ENCODE data around the gene SLC22A14.
"Not testable (repeated sequence)": the region's sequence is repeated elsewhere in the genome, so short reads cannot be mapped to it uniquely, and the experiment has no call there.

The SLC22A14 gene

DNA sequence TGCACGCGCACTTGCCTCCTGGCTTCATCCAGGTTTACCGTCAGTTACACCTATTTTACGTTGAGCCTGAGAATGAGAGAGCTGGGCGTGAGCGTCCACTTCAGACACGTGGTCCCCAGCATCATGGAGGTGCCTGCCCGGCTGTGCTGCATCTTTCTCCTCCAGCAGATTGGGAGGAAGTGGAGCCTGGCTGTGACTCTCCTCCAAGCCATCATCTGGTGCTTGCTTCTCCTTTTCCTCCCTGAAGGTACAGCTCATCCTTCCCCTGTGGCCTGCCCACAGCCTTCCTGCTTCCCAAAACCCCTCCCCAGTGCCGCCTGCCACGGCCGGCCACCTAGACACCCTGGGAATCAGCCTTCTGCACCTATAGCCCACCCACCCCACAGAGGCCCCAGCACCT, 31.6 kb downstream of the SLC22A14 start:
- no peak overlapping the region for H3K4me3 ChIP-seq (ENCODE audit: extremely low read depth, insufficient read depth, low read length, poor library complexity, severe bottlenecking)
- no peaks in the 10 kb centered on the region for H3K36me3 ChIP-seq (ENCODE audit: control insufficient read depth, insufficient read depth, low read length)
- H3K27ac ChIP-seq (ENCODE audit: low read depth, low read length, severe bottlenecking): no peak overlapping the region
- H3K4me1 ChIP-seq (ENCODE audit: control insufficient read depth, insufficient read depth, low read length, poor library complexity, severe bottlenecking): peaks cover 10% of the 10 kb centered on the region
- H3K9me3 ChIP-seq (ENCODE audit: control insufficient read depth, low read length): no peaks in the 10 kb centered on the region
- 86 to 90% methylated on average over 7 to 11 of the region's 11 CpGs for WGBS, 2 experiments (ENCODE audit: insufficient coverage in 2 of 2)

DNA sequence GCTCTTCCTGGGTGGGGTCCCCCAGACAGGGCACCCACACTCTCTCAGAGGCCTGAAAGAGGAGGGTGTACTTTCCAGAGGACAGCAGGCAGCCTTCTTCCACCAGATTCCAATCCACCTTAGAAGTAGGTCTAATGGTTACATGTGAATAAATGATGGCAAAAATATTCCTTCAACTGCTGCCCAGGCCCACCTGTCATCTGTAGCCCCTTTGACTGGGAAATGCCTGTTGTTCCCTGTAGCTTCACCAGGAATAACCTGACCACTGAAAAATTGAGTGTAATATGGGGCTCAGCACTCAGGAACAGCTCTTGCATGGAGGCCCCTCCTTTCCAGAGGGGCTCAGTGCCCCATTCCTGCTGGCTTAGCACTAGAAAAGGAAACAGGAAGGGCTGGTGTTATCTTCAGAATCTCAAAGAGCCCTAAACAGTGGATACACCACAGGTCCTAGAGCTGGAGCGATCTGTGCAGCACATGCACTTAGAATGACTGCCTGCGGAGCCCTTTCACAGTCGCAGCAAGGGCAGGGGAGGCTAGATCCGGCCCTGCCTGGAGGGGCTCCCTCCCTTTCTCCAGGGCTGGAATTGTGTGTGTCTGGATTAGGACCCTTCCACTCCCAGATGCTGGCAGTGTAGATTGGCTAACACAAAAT, 32.1 kb downstream of the SLC22A14 start:
- peaks cover 10% of the 10 kb centered on the region for H3K4me1 ChIP-seq (ENCODE audit: control insufficient read depth, insufficient read depth, low read length, poor library complexity, severe bottlenecking)
- H3K36me3 ChIP-seq (ENCODE audit: control insufficient read depth, insufficient read depth, low read length): no peaks in the 10 kb centered on the region
- peak overlapping the region; percentile 29 for H3K27ac ChIP-seq (ENCODE audit: low read depth, low read length, severe bottlenecking)
- 38 to 50% methylated on average over 4 of the region's 4 CpGs for WGBS, 2 experiments (ENCODE audit: insufficient coverage in 2 of 2)
- H3K9me3 ChIP-seq (ENCODE audit: control insufficient read depth, low read length): no peaks in the 10 kb centered on the region
- H3K4me3 ChIP-seq (ENCODE audit: extremely low read depth, insufficient read depth, low read length, poor library complexity, severe bottlenecking): no peak overlapping the region

DNA sequence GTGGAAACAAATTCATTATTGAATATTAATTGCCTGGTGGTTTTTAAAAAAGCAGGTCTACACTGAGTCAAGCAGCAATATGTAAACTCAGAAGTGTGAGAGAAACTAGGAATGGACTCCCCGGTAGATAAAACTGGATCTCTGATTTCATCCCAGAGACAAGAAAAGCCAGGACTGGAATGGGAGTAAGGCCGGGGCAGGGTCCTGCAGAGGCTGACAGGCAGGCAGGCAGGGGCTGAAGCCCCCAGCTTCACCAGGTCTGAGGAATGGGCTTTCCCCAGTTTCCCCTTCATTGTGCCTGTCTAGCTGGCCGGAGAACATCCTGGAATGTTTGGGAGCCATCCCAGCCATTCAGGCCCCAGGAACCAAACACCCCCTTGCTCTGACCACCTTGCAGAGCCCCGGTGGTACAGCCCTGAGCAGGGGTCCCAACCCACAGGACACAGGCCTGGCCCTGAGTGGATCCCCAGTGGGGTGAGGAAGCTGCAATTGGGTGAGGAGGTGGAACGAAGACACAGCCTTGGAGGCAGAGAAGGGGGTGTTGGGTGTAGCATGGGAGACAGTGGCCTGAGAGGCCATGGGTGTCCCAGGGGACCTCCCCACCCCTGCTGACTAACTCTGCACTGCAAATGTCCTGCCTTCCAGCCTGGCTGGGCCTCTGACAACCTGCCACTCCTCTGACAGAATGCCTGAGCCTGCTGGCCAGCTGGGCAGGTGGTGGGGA, 32.8 kb downstream of the SLC22A14 start:
- 70 to 74% methylated on average over 4 of the region's 5 CpGs for WGBS, 2 experiments (ENCODE audit: insufficient coverage in 2 of 2)
- H3K27ac ChIP-seq (ENCODE audit: low read depth, low read length, severe bottlenecking): peak overlapping the region; percentile 29
- H3K4me3 ChIP-seq (ENCODE audit: extremely low read depth, insufficient read depth, low read length, poor library complexity, severe bottlenecking): no peak overlapping the region
- no peaks in the 10 kb centered on the region for H3K36me3 ChIP-seq (ENCODE audit: control insufficient read depth, insufficient read depth, low read length)
- H3K9me3 ChIP-seq (ENCODE audit: control insufficient read depth, low read length): no peaks in the 10 kb centered on the region
- H3K4me1 ChIP-seq (ENCODE audit: control insufficient read depth, insufficient read depth, low read length, poor library complexity, severe bottlenecking): peaks cover 10% of the 10 kb centered on the region

DNA sequence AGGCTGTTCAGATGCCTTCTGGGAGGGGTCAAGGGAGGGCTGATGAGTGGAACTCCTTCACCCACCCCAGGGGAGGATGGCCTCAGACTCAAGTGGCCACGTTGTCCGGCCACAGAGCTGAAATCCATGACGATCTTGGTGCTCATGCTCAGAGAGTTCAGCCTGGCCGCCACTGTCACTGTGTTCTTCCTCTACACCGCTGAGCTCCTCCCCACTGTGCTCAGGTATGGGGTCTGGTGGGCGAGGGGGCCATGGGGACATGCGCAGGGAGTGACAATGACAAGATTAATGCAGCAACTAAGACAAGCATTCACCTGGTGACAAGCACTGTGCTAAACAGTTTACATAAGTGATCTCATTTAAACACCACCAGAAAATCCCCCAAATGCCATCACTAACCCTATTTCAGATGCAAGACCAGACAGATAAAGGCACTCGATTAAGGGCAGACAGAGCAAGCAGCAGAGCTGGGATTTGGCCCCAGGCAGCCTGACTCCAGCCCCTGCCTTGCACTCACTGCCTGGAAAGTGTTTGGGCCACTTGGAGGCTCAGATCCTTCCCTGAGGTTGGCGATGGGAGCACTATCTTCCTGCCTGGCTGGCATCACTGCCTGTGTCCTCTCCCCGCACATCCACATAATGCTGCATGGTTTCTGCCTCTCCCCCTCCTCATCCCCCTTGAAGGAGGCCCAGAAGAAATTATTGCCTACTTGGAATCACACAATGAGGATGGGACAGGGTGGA, 33.6 kb downstream of the SLC22A14 start:
- H3K4me1 ChIP-seq (ENCODE audit: control insufficient read depth, insufficient read depth, low read length, poor library complexity, severe bottlenecking): peaks cover 10% of the 10 kb centered on the region
- no peaks in the 10 kb centered on the region for H3K36me3 ChIP-seq (ENCODE audit: control insufficient read depth, insufficient read depth, low read length)
- WGBS, 2 experiments (ENCODE audit: insufficient coverage in 2 of 2): 78 to 87% methylated on average over 7 to 8 of the region's 10 CpGs
- no peak overlapping the region for H3K4me3 ChIP-seq (ENCODE audit: extremely low read depth, insufficient read depth, low read length, poor library complexity, severe bottlenecking)
- no peaks in the 10 kb centered on the region for H3K9me3 ChIP-seq (ENCODE audit: control insufficient read depth, low read length)
- no peak overlapping the region for H3K27ac ChIP-seq (ENCODE audit: low read depth, low read length, severe bottlenecking)

DNA sequence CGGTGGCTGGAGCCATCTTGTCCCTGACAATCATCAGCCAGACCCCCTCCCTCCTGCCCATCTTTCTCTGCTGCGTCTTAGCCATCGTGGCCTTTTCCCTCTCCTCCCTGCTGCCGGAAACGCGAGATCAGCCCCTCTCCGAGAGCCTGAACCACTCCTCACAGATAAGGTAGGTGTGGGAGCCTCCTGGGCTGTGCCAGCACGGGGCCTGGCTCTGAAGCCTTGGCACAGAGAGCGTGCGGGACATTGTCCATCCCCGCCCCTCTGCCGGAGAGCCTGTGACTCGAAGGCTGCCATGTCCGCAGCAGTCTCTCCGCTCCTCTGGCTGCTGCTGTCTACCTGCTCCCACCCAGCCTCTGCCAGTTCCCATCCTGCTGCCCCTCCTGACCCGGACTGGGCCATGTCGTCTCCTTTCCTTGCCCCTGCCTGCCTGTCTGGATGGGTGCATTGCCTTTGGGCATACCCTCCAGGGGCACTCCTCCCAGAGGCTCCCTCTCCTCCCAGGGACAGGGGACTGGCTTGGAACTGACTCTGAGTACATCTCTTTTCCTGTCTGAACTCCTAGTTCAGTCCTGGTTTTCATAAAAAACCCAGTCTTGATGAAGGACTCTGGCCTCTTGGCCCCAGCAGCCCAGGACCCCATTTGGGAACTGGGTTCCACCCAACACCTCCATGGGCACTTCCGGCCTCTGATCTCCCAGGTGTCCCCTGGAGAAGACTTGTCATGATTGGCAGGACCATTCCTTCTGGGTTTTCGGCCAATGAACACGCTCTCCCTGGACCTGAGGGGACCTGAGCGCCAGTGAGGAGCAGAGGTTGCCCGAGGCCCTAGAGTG, 34.5 kb downstream of the SLC22A14 start:
- peaks cover 10% of the 10 kb centered on the region for H3K4me1 ChIP-seq (ENCODE audit: control insufficient read depth, insufficient read depth, low read length, poor library complexity, severe bottlenecking)
- WGBS, 2 experiments (ENCODE audit: insufficient coverage in 2 of 2): 91 to 95% methylated on average over 13 to 20 of the region's 22 CpGs

DNA sequence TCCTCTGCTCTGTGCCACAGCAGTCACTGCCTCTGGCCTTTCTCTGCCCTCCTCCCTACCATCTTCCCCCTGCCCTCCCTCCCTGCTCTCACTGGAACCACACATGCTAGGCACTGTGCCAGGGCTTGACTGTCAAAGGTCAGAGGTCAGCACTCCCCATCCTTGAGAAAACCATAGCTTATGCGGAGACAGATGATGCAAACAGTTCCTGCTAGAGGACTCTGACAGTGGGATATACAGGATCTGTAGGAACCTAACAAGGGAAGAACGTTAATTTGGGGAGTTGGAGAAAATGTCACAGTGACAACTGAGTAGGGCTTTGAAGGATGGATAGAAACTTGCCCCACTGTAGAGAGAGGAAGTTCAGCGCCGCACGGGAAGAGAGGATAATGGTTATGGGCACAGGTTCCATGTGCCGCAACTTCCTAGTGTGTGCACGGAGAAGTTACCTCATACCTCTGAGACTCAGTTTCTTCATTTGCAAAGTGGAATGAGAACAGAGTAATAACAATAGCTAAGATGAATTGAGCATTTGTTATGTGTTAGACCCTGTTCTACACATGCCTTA, 35.2 kb downstream of the SLC22A14 start:
- WGBS, 2 experiments (ENCODE audit: insufficient coverage in 2 of 2): 79 to 93% methylated on average over 3 to 7 of the region's 7 CpGs
- Histone ChIP-seq H3K4me3 (ENCODE audit: extremely low read depth, insufficient read depth, low read length, poor library complexity, severe bottlenecking) (no peak overlapping the region), H3K36me3 (ENCODE audit: control insufficient read depth, insufficient read depth, low read length) (no peaks in the 10 kb centered on the region), H3K27ac (ENCODE audit: low read depth, low read length, severe bottlenecking) (no peak overlapping the region), H3K4me1 (ENCODE audit: control insufficient read depth, insufficient read depth, low read length, poor library complexity, severe bottlenecking) (peaks cover 10% of the 10 kb centered on the region), H3K9me3 (ENCODE audit: control insufficient read depth, low read length) (no peaks in the 10 kb centered on the region)

More for the DNA sequence above, 34.5 kb downstream of the SLC22A14 start:
- Histone ChIP-seq H3K36me3 (ENCODE audit: control insufficient read depth, insufficient read depth, low read length) (no peaks in the 10 kb centered on the region), H3K4me3 (ENCODE audit: extremely low read depth, insufficient read depth, low read length, poor library complexity, severe bottlenecking) (no peak overlapping the region), H3K9me3 (ENCODE audit: control insufficient read depth, low read length) (no peaks in the 10 kb centered on the region), H3K27ac (ENCODE audit: low read depth, low read length, severe bottlenecking) (no peak overlapping the region)

DNA sequence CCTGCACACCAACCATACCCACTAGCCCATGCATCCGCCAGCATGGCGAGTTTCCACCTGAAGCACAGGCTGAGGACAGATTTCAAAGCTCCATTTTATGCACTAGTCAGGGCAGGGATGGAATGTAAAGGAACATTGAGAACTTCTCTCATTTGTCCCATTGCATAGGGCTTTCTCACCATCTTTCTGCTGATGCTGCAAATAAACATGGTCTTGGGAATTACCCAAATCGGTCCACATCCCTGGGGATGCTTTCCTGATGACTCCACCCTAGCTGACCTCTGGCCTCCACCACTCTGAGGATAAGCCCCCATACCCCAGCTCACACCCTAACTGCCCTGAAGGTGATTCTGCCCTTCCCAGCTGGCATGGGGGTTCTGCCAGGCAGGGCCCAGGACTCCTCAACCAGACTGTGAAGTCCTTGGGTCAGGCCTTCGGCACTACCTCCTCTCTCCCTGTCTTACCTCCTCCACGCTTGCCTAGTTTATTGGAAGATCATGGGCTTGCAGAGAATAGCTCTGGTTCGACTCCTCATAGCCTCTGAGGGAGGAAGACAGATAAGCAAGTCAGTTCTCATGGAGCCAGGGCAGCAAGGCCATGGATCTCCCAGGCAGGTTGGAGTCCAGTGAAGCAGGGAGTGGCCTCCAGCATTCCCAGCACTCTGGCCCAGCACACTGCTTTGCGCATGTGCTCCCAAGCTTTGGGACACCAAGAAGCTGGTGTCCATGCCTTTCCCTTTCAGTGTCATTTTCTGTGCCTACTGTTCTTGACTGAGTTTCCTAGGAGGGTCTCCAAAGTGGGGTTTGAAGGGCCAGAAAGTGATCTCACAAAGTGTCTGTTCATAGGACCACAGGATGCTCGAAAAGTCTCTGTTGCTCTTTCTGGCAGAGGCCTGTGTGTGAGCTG, 36.9 kb downstream of the SLC22A14 start:
- WGBS, 2 experiments (ENCODE audit: insufficient coverage in 2 of 2): 87 to 89% methylated on average over 5 to 6 of the region's 8 CpGs

DNA sequence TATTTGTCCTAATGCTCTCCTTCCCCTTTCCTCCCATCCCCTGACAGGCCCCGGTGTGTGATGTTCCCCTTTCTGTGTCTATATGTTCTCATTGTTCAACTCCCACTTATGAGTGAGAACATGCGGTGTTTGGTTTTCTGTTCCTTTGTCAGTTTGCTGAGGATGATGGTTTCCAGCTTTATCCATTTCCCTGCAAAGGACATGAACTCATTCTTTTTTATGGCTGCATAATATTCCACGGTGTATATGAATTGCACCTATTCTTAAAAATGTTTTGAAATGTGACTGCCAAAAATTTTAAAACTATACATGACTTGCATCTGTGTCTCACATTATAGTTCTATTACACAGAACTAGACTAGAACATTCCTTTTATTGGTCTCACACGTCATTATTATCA, 38.5 kb downstream of the SLC22A14 start:
- 94% methylated on average over 2 of the region's 4 CpGs; no CpG with 5 or more reads in 1 of the 2 experiments for WGBS, 2 experiments (ENCODE audit: insufficient coverage in 2 of 2)
- H3K27ac ChIP-seq (ENCODE audit: low read depth, low read length, severe bottlenecking); H3K4me1 ChIP-seq (ENCODE audit: control insufficient read depth, insufficient read depth, low read length, poor library complexity, severe bottlenecking); H3K4me3 ChIP-seq (ENCODE audit: extremely low read depth, insufficient read depth, low read length, poor library complexity, severe bottlenecking); H3K9me3 ChIP-seq (ENCODE audit: control insufficient read depth, low read length); H3K36me3 ChIP-seq (ENCODE audit: control insufficient read depth, insufficient read depth, low read length): not testable (repeated sequence)

More for the DNA sequence above, 36.9 kb downstream of the SLC22A14 start:
- Histone ChIP-seq H3K27ac (ENCODE audit: low read depth, low read length, severe bottlenecking) (no peak overlapping the region), H3K9me3 (ENCODE audit: control insufficient read depth, low read length) (no peaks in the 10 kb centered on the region), H3K36me3 (ENCODE audit: control insufficient read depth, insufficient read depth, low read length) (no peaks in the 10 kb centered on the region), H3K4me3 (ENCODE audit: extremely low read depth, insufficient read depth, low read length, poor library complexity, severe bottlenecking) (no peak overlapping the region), H3K4me1 (ENCODE audit: control insufficient read depth, insufficient read depth, low read length, poor library complexity, severe bottlenecking) (peaks cover 8% of the 10 kb centered on the region)

DNA sequence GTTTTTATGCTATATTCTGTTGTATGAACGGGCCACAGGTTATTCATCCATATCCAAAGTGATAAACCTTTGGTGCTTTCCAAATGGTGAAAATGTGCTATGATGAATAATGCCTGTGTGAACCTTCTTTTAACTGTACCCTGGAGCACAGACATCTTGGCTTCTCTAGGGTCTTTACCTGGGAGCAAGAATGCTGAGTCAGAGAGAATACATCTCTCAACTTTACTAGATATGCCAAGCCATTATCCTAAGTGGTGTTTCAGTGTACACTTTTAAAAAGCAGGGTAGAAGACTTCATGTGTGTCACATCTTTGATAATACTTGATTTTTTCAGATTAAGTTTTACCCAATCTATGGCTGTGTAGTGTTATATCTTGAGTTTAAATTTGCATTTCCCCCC, 41.0 kb downstream of the SLC22A14 start:
- Histone ChIP-seq H3K36me3 (ENCODE audit: control insufficient read depth, insufficient read depth, low read length) (no peaks in the 10 kb centered on the region), H3K27ac (ENCODE audit: low read depth, low read length, severe bottlenecking) (no peak overlapping the region), H3K4me3 (ENCODE audit: extremely low read depth, insufficient read depth, low read length, poor library complexity, severe bottlenecking) (no peak overlapping the region), H3K9me3 (ENCODE audit: control insufficient read depth, low read length) (peaks cover 4% of the 10 kb centered on the region), H3K4me1 (ENCODE audit: control insufficient read depth, insufficient read depth, low read length, poor library complexity, severe bottlenecking) (no peaks in the 10 kb centered on the region)
- 67% methylated on average over 1 of the region's 1 CpG; no CpG with 5 or more reads in 1 of the 2 experiments for WGBS, 2 experiments (ENCODE audit: insufficient coverage in 2 of 2)

Measured in mesodermal cell (in vitro differentiated cells).